Measurements from ENCODE around the gene SETDB2.

SETDB2 gene

GRCh38 chr13:49403996-49404702 is 39.9 kb upstream of the SETDB2 start:
- no peak overlapping the region for H3K4me3 ChIP-seq (ENCODE audit: low read length)
- no peak for DNase-seq (ENCODE audit: low read depth)
- TF ChIP-seq CTCF (IDR thresholded peaks at IDR 0.05; ENCODE audit: insufficient read depth, low read depth, low read length, missing control alignments) = no peak

- no peak for TF ChIP-seq CTCF (IDR thresholded peaks at IDR 0.05; ENCODE audit: insufficient read depth, low read depth, low read length, missing control alignments)
- DNase-seq (ENCODE audit: low read depth) = no peak
- no peak overlapping the region for H3K4me3 ChIP-seq (ENCODE audit: low read length)
Observed at GRCh38 chr13:49404703-49405020, 39.4 kb upstream of the SETDB2 start.

- H3K4me3 ChIP-seq (ENCODE audit: low read length) = no peak overlapping the region
- no peak for TF ChIP-seq CTCF (IDR thresholded peaks at IDR 0.05; ENCODE audit: insufficient read depth, low read depth, low read length, missing control alignments)
- DNase-seq (ENCODE audit: low read depth) = no peak
Observed at GRCh38 chr13:49407068-49407467, 37.0 kb upstream of the SETDB2 start.

GRCh38 chr13:49407936-49408335 is 36.1 kb upstream of the SETDB2 start:
- no peak overlapping the region for H3K4me3 ChIP-seq (ENCODE audit: low read length)
- DNase-seq (ENCODE audit: low read depth) = no peak
- TF ChIP-seq CTCF (IDR thresholded peaks at IDR 0.05; ENCODE audit: insufficient read depth, low read depth, low read length, missing control alignments) = no peak

GRCh38 chr13:49409008-49409407 is 35.1 kb upstream of the SETDB2 start:
- TF ChIP-seq CTCF (IDR thresholded peaks at IDR 0.05; ENCODE audit: insufficient read depth, low read depth, low read length, missing control alignments) = no peak
- DNase-seq (ENCODE audit: low read depth) = peak; percentile 56
- no peak overlapping the region for H3K4me3 ChIP-seq (ENCODE audit: low read length)

- TF ChIP-seq CTCF (IDR thresholded peaks at IDR 0.05; ENCODE audit: insufficient read depth, low read depth, low read length, missing control alignments) = no peak
- H3K4me3 ChIP-seq (ENCODE audit: low read length) = no peak overlapping the region
- no peak for DNase-seq (ENCODE audit: low read depth)
Observed at GRCh38 chr13:49410006-49410405, 34.1 kb upstream of the SETDB2 start.

- TF ChIP-seq CTCF (IDR thresholded peaks at IDR 0.05; ENCODE audit: insufficient read depth, low read depth, low read length, missing control alignments) = no peak
- H3K4me3 ChIP-seq (ENCODE audit: low read length) = no peak overlapping the region
Observed at GRCh38 chr13:49410477-49410876, 33.6 kb upstream of the SETDB2 start.

More at GRCh38 chr13:49410477-49410876, 33.6 kb upstream of the SETDB2 start:
- DNase-seq (ENCODE audit: low read depth) = no peak
